Ascending aorta (tissue), 2 donors: ENCODE measurements around the gene YTHDF1. TPM values are rescaled to one million over a fixed set of nuclear protein-coding genes. Genes with fewer than 3 reads are reported as not detected.

ENCODE experiments used
- DNase-seq, 2 donors: peaks; one replicate each; pipeline ENCODE4 v3.0.0-alpha.2; 2019; ENCODE audit warnings: low spot score in 2 of 2
- H3K27ac ChIP-seq, 2 donors: fragments of 200-600 bp; sonication (generic); one replicate each; pipeline ENCODE4 v1.5.1; 2016 to 2017; ENCODE audit warnings: mild to moderate bottlenecking in 1 of 2
- H3K27me3 ChIP-seq: fragments of 200-600 bp; sonication (generic); one replicate; pipeline ENCODE4 v1.5.1; 2017
- H3K36me3 ChIP-seq, 2 donors: fragments of 200-600 bp; sonication (generic); one replicate each; pipeline ENCODE4 v1.5.1; 2016
- H3K4me1 ChIP-seq, 2 donors: fragments of 200-600 bp; sonication (generic); one replicate each; pipeline ENCODE4 v1.5.1; 2016 to 2017; ENCODE audit warnings: mild to moderate bottlenecking in 1 of 2
- H3K4me3 ChIP-seq, 2 donors: fragments of 200-600 bp; sonication (generic); one replicate each; pipeline ENCODE4 v1.5.1; 2016 to 2017; ENCODE audit warnings: mild to moderate bottlenecking in 1 of 2
- H3K9me3 ChIP-seq, 2 donors: fragments of 200-600 bp; sonication (generic); one replicate each; pipeline ENCODE4 v1.5.1; 2016
- intact Hi-C: fragments of 100-400 bp; cut with DNase I; formaldehyde crosslinking; loops from one replicate; pipeline ENCODE4 v1.15.1; 2023
- total RNA-seq: library from RNA; depleted of rRNA; stranded (reverse); fragments of >200 nt; gene quantifications from one replicate; pipeline ENCODE4 v1.1.0, GENCODE V29; 2016
- TF ChIP-seq, protein P1 (sequence below), 3 experiments: fragments of 200-600 bp in 2 of 3; fragments of 450-650 bp in 1 of 3; sonication (generic) in 2 of 3; IDR thresholded peaks; one replicate each; pipeline ENCODE4 v1.5.1; 2016 to 2019; ENCODE audit warnings: antibody characterized with exemption in 3 of 3, mild to moderate bottlenecking in 1 of 3, moderate library complexity in 1 of 3

YTHDF1 gene
- total RNA-seq, 1 donor from 2014 or later = 14.2 TPM

DNA sequence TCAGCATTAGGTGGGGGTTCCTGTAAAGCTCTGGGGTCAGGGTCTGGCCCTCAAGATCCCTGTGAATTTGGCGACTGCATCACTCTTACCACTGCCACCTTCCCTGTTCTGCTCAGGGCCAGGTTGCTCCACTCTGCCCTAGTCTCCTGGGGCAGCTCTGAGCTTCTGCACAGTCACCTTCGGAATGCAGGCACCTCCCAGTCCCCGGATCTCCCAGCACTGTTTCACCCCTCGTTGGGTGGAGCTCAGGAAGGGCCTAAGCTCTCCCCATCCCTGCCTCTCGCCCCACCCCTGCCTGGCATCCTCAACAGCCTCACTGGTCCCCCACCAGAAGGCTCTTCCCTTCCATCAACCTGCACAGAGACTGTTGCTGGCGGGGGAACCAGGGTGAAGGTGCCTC is 46.2 kb downstream of the YTHDF1 start:
- intact Hi-C loops = no loop called here
- Histone ChIP-seq H3K9me3 (no peaks in the 10 kb centered on the region), H3K36me3 (no peaks in the 10 kb centered on the region), H3K27me3 (peaks cover 7% of the 10 kb centered on the region), H3K4me1 (no peaks in the 10 kb centered on the region), H3K4me3 (no peak overlapping the region), H3K27ac (no peak overlapping the region)
- no peak for DNase-seq
- TF ChIP-seq, protein P1, sequence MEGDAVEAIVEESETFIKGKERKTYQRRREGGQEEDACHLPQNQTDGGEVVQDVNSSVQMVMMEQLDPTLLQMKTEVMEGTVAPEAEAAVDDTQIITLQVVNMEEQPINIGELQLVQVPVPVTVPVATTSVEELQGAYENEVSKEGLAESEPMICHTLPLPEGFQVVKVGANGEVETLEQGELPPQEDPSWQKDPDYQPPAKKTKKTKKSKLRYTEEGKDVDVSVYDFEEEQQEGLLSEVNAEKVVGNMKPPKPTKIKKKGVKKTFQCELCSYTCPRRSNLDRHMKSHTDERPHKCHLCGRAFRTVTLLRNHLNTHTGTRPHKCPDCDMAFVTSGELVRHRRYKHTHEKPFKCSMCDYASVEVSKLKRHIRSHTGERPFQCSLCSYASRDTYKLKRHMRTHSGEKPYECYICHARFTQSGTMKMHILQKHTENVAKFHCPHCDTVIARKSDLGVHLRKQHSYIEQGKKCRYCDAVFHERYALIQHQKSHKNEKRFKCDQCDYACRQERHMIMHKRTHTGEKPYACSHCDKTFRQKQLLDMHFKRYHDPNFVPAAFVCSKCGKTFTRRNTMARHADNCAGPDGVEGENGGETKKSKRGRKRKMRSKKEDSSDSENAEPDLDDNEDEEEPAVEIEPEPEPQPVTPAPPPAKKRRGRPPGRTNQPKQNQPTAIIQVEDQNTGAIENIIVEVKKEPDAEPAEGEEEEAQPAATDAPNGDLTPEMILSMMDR (IDR thresholded peaks at IDR 0.05) = no peak

DNA sequence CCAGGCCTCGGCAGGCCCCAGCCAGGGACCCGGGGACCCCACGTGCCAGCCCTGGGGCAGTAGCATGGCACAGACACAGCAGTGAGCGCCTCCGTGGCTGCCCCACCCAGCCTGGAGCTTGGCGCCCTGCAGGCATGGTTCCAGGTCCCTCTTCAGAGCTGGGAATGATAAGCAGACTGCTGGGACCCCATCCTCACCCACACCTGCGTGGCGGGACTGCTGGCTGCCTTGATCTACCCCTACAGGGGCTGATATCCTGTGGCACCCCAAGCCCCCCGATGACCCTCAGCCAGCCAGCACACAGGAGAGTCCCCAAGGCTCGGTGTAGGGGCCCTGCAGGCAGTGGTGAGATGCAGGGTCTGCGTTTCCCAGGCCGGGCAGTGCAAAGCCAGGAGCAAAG is 47.1 kb downstream of the YTHDF1 start:
- Histone ChIP-seq H3K27ac (no peak overlapping the region), H3K4me3 (no peak overlapping the region), H3K9me3 (no peaks in the 10 kb centered on the region), H3K36me3 (no peaks in the 10 kb centered on the region), H3K27me3 (no peaks in the 10 kb centered on the region), H3K4me1 (no peaks in the 10 kb centered on the region)
- TF ChIP-seq, protein P1 (IDR thresholded peaks at IDR 0.05) = no peak
- DNase-seq = no peak
- intact Hi-C loops = no loop called here

DNA sequence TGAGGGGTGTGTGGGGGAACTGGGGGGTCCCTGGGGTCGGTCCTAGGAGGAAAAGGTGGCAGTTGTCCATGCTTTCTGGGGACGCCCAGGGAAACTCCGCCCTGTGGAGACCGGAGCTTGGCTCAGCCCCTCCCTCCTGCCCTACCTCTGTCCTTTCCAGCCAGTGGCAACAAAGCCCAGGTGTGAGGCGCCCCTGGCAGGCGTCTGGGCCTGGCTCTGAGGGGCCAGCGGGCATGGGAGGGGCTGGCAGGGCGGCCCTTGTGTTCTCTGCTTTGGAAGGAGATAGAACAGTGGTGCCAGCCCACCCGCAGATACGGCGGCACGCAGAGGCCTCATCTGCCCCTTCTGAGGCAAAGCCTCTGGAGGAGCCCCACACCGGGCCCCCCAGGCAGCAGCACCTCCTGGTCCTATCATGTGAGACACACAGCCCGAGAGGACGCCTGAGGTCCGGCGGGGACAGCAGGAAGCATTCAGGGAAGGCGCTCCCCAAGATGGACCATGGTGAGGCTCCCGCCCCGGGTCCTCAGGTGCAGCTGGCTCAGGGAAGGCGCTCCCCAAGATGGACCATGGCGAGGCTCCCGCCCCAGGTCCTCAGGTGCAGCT is 47.9 kb downstream of the YTHDF1 start:
- TF ChIP-seq, protein P1 (IDR thresholded peaks at IDR 0.05) = no peak
- intact Hi-C loops = no loop called here
- H3K27me3 ChIP-seq = no peaks in the 10 kb centered on the region

DNA sequence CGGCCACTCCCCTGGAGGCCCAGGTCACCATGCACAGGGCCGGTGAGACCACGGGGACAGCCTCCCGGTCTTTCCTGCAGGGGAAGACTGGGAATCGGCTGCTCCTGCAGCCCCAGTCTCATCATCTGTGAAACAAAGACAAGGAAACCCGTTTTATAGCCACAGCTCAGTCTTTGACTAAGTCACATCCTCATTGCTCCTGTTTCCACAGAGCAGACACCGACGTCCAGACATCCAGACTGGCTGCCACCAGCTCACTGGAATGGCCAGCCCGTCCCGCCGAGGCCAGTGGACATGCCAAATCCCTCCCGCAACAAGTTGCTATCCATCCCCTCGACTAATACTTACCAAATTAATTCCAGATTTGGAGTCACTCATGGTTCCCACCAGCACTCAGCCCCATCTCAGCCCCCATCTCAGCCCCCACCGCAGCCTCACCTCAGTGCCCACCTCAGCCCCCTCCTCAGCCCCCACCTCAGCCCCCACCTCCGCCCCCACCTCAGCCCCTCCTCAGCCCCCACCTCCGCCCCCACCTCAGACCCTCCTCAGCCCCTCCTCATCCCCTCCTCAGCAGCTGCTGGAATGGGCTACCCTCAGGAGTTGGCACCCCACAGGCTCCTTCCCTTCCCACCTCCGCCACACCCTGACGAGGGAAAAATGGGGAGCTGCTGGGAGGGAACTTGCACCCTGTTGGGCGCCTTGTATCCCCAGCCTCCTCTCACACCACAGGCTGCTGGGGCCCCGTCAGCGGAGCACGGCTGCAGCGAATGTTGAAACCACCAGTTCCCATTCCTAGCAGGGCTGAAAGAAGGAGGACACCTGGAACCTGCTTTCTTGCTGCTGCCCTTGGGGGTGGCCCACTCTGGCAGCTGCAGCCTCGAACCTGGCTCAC is 48.7 kb downstream of the YTHDF1 start:
- DNase-seq = no peak
- Histone ChIP-seq H3K27me3 (no peaks in the 10 kb centered on the region), H3K9me3 (no peaks in the 10 kb centered on the region), H3K4me3 (no peak overlapping the region), H3K27ac (no peak overlapping the region), H3K4me1 (no peaks in the 10 kb centered on the region), H3K36me3 (no peaks in the 10 kb centered on the region)
- intact Hi-C loops = no loop called here
- TF ChIP-seq, protein P1 (IDR thresholded peaks at IDR 0.05) = no peak

More for the DNA sequence above, 47.9 kb downstream of the YTHDF1 start:
- no peaks in the 10 kb centered on the region for H3K4me1 ChIP-seq
- no peak for DNase-seq
- no peak overlapping the region for H3K4me3 ChIP-seq
- no peaks in the 10 kb centered on the region for H3K9me3 ChIP-seq
- H3K27ac ChIP-seq = no peak overlapping the region
- no peaks in the 10 kb centered on the region for H3K36me3 ChIP-seq

DNA sequence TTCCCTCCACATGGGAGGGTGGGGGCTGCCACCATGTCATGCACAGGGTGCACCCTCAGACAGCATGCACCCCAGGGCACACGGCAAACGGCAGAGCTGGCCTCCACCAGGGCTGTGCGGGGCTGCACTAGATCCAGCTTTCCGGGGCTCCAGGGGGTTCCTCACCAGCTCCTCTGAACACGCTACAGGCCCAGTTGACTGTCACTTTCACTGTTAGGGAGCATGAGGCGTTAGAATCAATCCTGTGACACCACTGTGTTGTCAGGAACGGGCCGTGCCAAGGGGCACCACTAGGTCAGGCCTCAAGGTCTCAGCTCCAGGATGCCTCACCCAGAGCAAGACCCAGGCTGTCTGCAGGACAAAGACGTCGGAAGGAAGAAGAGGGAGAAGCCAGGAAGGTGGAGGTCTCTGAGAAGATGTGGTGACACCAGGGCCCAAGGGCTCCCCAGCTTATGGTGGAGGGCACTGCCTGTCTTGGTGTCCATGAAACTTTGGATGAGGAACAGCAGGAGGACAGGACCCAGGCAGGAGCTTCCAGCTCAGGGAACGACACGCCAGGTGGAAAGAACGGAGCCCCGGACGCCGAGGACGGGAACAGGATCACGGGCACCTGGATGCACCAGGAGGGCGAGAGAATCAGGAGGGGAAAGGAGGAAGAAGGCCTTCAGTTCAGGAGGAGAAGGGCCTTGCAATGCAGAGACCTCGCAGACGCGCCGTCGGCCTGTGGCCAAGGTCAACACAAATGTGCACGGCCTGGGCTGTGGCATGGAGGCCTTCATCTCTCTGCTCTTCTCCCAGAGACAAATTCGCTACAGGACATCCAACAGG is 49.5 kb downstream of the YTHDF1 start:
- no peaks in the 10 kb centered on the region for H3K27me3 ChIP-seq
- no peak for DNase-seq
- TF ChIP-seq, protein P1 (IDR thresholded peaks at IDR 0.05) = no peak
- no peak overlapping the region for H3K4me3 ChIP-seq
- H3K27ac ChIP-seq = no peak overlapping the region
- H3K9me3 ChIP-seq = no peaks in the 10 kb centered on the region
- no peaks in the 10 kb centered on the region for H3K4me1 ChIP-seq
- no peaks in the 10 kb centered on the region for H3K36me3 ChIP-seq
- intact Hi-C loops = no loop called here
